LNCaP clone FGC (cell line): ENCODE results near the gene LTBP1.

Experiments used
- DNase-seq: peaks from one replicate; pipeline ENCODE4 v3.0.0-alpha.2; 2011; ENCODE audit warnings: low read depth
- H3K4me3 ChIP-seq: 2 replicates; pipeline ENCODE4 v1.5.1; 2011; ENCODE audit warnings: mild to moderate bottlenecking, low read depth, low read length, control low read depth
- CTCF ChIP-seq: IDR thresholded peaks from 2 replicates; pipeline ENCODE4 v1.5.1; 2012; ENCODE audit warnings: mild to moderate bottlenecking; ENCODE audit not compliant: control insufficient read depth, insufficient read depth; ENCODE audit errors: extremely low read depth

LTBP1 gene

GRCh38 chr2:33312355-33312754, 365.6 kb downstream of the LTBP1 start:
- TF ChIP-seq CTCF = no peak
- H3K4me3 ChIP-seq = no peak overlapping the region
- DNase-seq = no peak

GRCh38 chr2:33313039-33313438, 366.3 kb downstream of the LTBP1 start:
- no peak overlapping the region for H3K4me3 ChIP-seq
- TF ChIP-seq CTCF = no peak
- no peak for DNase-seq

DNA sequence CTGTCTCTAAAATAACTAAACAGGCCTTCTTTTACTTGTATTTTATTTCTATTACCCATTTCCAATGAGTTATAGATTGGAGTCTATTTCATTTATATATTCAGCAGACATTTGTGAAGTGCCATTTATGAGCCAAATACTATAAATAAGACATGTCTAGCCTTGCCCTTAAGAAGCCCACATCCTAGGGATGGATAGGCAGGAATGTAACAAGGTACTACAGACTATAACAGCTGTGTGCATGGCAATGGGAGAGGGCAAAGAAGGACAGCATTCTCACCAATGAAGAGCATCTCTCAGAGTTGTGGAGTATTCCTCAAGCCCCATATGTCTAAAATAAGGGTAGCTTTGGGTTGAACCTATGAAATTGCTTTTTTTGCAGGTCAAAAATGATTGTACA, 367.8 kb downstream of the LTBP1 start:
- no peak overlapping the region for H3K4me3 ChIP-seq
- no peak for DNase-seq
- TF ChIP-seq CTCF = no peak

GRCh38 chr2:33316328-33316727, 369.6 kb downstream of the LTBP1 start:
- no peak for TF ChIP-seq CTCF
- DNase-seq = no peak
- no peak overlapping the region for H3K4me3 ChIP-seq

DNA sequence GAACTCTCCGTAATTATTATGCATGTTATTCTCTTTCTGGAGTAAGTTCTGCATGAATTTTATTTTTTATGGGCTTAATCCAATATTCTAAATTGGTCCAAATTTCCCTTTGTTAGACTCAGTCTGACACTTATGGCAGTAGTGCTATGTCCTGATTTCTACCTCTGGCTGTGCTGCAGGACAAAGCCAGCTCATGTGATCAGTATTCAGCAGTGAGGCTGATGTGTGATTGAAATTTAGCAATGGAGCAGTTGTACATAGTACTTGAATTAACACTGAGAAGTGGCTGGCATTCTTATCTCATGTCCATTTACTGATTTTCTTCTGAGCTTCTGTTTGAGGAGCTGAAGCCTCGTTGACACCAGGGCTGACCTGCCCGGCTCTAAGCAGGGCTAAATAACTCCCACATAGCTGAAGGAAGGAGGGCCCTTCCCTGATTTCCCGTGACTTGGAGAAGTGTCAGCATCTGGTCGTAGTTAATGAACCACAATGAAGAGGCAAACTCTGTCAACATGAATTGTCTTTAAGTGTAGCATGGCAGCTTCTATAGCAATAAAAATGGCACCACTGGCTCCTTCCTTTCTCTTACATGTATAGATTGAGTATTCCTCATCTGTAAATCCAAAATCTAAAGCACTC, 370.7 kb downstream of the LTBP1 start:
- no peak for DNase-seq
- no peak overlapping the region for H3K4me3 ChIP-seq
- TF ChIP-seq CTCF = no peak

DNA sequence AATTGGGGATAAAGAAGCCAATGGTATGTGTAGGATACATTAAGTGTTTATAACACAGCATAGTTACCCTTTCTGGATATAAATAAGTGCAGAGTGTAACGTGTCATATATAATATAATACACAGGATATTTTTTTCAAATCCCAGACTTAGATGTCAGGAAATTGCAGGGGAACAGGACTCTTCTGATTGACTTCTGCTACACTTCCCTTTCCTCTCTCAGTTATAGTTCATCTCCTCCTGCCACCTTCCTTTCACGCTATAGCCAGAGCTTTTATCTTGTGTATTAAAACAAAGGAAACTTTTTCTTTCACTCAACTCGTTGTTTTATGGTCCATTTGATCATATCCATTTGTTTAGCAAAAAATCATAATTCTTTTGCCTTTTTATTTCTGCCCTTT, 371.7 kb downstream of the LTBP1 start:
- no peak overlapping the region for H3K4me3 ChIP-seq
- no peak for DNase-seq
- TF ChIP-seq CTCF = no peak

GRCh38 chr2:33320573-33320972, 373.8 kb downstream of the LTBP1 start:
- TF ChIP-seq CTCF = no peak
- no peak for DNase-seq
- no peak overlapping the region for H3K4me3 ChIP-seq
